Effector memory CD8-positive, alpha-beta T cell (primary cell): ENCODE data around the gene GSG1.

Experiments
- ATAC-seq: fragments of 150-1000 bp; cut with Tn5 transposase; replicated peaks from 2 replicates; pipeline ENCODE4 v1.10.0; 2021; ENCODE audit warnings: mild to moderate bottlenecking, moderate library complexity
- DNase-seq, 3 experiments: peaks; one replicate each; pipeline ENCODE4 v3.0.0; 2021
- H3K27ac Mint-ChIP-seq, 2 donors: one replicate each; pipeline ENCODE4 v1.8.0; 2022; ENCODE audit warnings: mild to moderate bottlenecking in 2 of 2, mixed read lengths in 2 of 2, moderate library complexity in 2 of 2
- H3K27me3 Mint-ChIP-seq, 2 donors: one replicate each; pipeline ENCODE4 v1.8.0; 2022; ENCODE audit warnings: mixed read lengths in 2 of 2
- H3K36me3 Mint-ChIP-seq: one replicate; pipeline ENCODE4 v1.8.0; 2022; ENCODE audit warnings: mild to moderate bottlenecking, moderate library complexity, mixed read lengths; ENCODE audit not compliant: insufficient read depth
- H3K4me1 Mint-ChIP-seq, 2 donors: one replicate each; pipeline ENCODE4 v1.8.0; 2022; ENCODE audit warnings: low read depth in 2 of 2, mixed read lengths in 2 of 2
- H3K4me3 Mint-ChIP-seq, 2 donors: one replicate each; pipeline ENCODE4 v1.8.0; 2022; ENCODE audit warnings: mild to moderate bottlenecking in 2 of 2, mixed read lengths in 2 of 2, moderate library complexity in 2 of 2
- H3K9me3 Mint-ChIP-seq, 2 donors: one replicate each; pipeline ENCODE4 v1.8.0; 2022; ENCODE audit warnings: mixed read lengths in 2 of 2
- total RNA-seq, 9 experiments: gene quantifications; one replicate each; lab custom pipeline; 2026; lab: John Stamatoyannopoulos, UW

GSG1 gene
- 0 to 0.03 (median 0) reads per million in 9 experiments for total RNA-seq

- Mint-ChIP-seq H3K4me1 (peaks cover 10 to 20% of the 10 kb centered on the region in 2 donors), H3K27me3 (peaks cover 2 to 4% of the 10 kb centered on the region in 2 donors), H3K4me3 (peak within 1 kb of the TSS; percentile 80 to 86), H3K36me3 (peaks cover 19% of the 10 kb centered on the region), H3K27ac (peak within 1 kb of the TSS; percentile 97 to 98), H3K9me3 (no peaks in the 10 kb centered on the region)
- ATAC-seq = no peak
- DNase-seq = no peak
These were observed at the start of gene GSG1 for GRCh38 chr12:13103391-13104033. TSS of gene GSG1 (minus strand) at chr12:13103667. CDS start at chr12:13103512, 155 bp downstream.

DNA sequence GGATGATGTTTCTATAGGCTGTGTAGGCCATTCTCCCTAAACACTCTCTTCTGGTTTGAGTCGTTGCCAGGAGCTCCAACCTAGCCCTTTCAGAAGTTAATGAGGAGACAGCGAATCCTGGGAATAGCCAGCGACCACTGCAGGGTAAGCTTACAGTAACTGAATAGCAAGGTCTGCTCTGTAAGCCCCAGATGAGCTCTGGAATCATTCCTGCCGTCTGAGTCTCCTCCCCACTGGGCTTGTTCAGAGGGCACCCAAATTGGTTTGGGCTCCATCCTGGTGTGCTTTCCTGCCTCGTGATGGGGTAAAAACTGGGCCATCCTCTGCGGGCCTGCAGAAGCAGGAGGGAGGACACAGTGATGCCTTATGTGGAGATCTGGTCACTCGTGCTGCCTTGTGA, 49.7 kb upstream of the GSG1 start:
- Mint-ChIP-seq H3K27me3 (peaks cover 0 to 14% of the 10 kb centered on the region in 2 donors), H3K4me3 (no peak overlapping the region), H3K27ac (no peak overlapping the region), H3K36me3 (no peaks in the 10 kb centered on the region), H3K9me3 (no peaks in the 10 kb centered on the region), H3K4me1 (no peaks in the 10 kb centered on the region)
- no peak for DNase-seq
- ATAC-seq = no peak

DNA sequence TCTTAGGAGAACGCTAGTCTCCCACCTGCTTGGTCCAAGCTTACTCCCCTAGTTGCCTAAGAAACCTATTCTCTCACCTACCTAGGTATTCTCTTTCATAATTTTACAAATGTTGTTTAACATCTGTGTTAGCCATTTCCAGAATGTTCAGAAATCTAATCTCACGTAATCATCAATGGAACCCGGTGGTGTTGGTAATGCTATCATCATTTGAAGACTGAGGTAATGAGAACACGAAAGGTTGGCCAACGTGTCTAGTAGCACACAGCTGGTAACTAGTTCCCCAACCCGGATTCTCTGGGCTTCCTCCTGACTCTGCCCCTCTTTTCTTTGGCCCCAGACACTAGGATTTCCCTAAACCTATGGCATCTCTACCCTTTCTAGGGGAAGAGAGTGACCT, 49.3 kb upstream of the GSG1 start:
- peaks cover 0 to 15% of the 10 kb centered on the region in 2 donors for H3K27me3 Mint-ChIP-seq
- H3K36me3 Mint-ChIP-seq = no peaks in the 10 kb centered on the region
- no peaks in the 10 kb centered on the region for H3K4me1 Mint-ChIP-seq
- H3K27ac Mint-ChIP-seq = no peak overlapping the region
- no peak for ATAC-seq
- no peak for DNase-seq
- no peaks in the 10 kb centered on the region for H3K9me3 Mint-ChIP-seq
- H3K4me3 Mint-ChIP-seq = no peak overlapping the region

DNA sequence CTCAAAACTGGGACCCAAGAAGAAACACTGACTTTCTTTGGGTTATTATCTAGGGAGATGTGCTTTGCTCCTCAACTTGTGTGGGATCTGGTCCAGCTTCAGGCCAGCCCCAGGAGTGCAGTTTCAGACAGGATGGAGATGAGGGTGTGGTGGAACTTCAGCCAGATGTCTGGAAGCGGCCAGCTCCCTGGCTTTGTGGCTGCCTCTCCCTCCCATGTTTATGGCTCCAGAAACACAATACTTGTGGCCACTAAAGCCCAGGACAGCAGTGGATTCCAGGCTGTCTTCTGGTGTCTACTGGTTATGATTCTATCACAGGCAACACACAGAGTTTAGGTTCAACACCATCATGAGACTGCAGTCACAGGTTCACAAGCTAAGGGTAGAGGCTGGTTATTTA, 48.8 kb upstream of the GSG1 start:
- no peaks in the 10 kb centered on the region for H3K4me1 Mint-ChIP-seq
- ATAC-seq (no peak), DNase-seq (no peak)
- no peaks in the 10 kb centered on the region for H3K9me3 Mint-ChIP-seq
- peaks cover 0 to 12% of the 10 kb centered on the region in 2 donors for H3K27me3 Mint-ChIP-seq
- H3K4me3 Mint-ChIP-seq = no peak overlapping the region
- no peaks in the 10 kb centered on the region for H3K36me3 Mint-ChIP-seq
- no peak overlapping the region for H3K27ac Mint-ChIP-seq

DNA sequence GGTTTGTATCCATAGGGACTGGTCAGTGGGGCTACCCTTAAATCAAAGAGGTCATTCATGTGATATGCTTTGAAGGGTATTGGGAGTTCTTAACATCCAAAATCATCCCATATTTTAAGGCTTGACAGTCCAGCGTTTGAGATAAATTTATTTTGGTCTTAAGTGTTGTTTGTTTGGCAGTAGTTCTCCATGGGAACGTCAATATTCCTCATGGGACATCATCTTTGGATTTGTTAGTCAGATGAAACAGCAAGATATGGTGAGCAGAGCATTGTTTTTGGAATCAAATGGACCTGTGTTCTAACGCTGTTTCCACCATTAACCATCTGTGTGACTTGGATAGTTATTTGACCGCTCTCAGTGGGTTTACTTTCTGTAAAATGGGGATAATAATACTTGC, 45.9 kb upstream of the GSG1 start:
- ATAC-seq (no peak), DNase-seq (no peak)
- no peak overlapping the region for H3K27ac Mint-ChIP-seq
- peaks cover 0 to 12% of the 10 kb centered on the region in 2 donors for H3K27me3 Mint-ChIP-seq
- H3K9me3 Mint-ChIP-seq = no peaks in the 10 kb centered on the region
- H3K36me3 Mint-ChIP-seq = no peaks in the 10 kb centered on the region
- H3K4me3 Mint-ChIP-seq = no peak overlapping the region
- peaks cover 6 to 7% of the 10 kb centered on the region in 2 donors for H3K4me1 Mint-ChIP-seq

- DNase-seq = no peak
- H3K36me3 Mint-ChIP-seq = no peaks in the 10 kb centered on the region
- no peak for ATAC-seq
- no peak overlapping the region for H3K27ac Mint-ChIP-seq
- H3K9me3 Mint-ChIP-seq = no peaks in the 10 kb centered on the region
- H3K4me3 Mint-ChIP-seq = no peak overlapping the region
- peaks cover 0 to 12% of the 10 kb centered on the region in 2 donors for H3K27me3 Mint-ChIP-seq
- H3K4me1 Mint-ChIP-seq = peaks cover 7 to 13% of the 10 kb centered on the region in 2 donors
These were observed 45.0 kb upstream of the GSG1 start for GRCh38 chr12:13148485-13148847.

DNA sequence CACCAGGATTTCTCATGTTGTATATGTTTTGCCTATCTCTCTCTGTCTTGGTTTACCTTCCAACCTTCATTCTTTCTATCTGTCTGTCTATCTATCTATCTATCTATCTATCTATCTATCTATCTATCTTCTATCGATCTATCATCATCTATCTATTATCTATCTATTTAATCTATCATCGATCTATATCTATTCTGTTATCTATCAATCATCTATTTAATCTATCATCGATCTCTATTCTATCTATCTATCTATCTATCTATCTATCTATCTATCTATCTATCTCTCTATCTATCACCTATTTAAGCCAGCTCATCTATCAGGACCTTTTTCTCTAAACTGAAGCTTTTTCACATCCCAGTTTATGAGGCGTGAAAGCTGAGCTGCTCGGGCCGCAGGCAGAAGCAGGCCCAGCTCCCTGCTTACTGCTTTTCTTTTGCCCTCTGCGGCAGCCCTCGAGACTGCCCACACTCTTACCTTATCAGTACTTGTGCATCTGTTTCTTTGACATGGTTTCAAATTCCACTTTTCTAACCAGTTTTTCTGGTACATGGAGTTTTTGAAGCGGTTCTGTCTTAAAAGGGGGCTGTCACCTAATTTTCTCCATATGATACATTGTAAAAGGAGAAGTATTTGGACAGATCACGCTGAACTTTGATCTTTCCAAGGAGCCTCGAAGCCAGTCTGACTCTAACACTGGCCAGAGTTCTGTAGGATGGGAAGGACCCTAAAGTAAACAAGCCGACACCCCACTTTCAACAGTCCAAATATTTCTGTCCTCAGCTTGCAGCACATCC, 44.4 kb upstream of the GSG1 start:
- DNase-seq (no peak), ATAC-seq (no peak)
- Mint-ChIP-seq H3K4me3 (no peak overlapping the region), H3K4me1 (peaks cover 7 to 13% of the 10 kb centered on the region in 2 donors), H3K36me3 (no peaks in the 10 kb centered on the region), H3K27me3 (peaks cover 0 to 12% of the 10 kb centered on the region in 2 donors), H3K27ac (no peak overlapping the region), H3K9me3 (no peaks in the 10 kb centered on the region)

DNA sequence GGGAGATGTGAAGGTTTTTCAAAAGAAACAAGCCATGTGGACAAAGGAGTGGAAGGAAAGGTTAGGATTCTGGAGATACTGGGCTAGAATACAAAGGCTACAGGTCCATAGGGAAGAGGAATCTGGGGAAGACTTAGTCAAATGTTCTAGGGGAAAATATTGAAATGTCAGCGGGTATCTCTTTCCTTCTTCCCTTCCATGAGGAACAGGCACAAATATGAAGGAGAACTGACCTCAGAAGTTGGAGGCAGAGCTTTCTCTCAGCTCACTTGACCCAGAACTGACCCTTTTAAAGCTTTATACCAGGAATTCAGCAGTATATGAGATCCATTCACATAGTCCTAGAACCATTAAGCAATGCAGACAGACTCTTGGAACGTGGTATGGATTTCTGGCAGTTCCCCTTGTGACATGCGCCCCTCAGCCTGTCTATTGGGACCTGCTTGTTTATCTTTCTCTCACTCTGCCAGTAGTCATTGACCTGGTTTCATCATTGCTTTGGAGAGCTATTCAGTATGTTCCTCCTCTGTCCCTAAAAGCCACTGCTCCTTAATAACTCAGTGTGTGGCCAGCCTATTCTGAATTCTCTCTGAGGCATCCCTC, 43.0 kb upstream of the GSG1 start:
- H3K4me3 Mint-ChIP-seq = no peak overlapping the region

DNA sequence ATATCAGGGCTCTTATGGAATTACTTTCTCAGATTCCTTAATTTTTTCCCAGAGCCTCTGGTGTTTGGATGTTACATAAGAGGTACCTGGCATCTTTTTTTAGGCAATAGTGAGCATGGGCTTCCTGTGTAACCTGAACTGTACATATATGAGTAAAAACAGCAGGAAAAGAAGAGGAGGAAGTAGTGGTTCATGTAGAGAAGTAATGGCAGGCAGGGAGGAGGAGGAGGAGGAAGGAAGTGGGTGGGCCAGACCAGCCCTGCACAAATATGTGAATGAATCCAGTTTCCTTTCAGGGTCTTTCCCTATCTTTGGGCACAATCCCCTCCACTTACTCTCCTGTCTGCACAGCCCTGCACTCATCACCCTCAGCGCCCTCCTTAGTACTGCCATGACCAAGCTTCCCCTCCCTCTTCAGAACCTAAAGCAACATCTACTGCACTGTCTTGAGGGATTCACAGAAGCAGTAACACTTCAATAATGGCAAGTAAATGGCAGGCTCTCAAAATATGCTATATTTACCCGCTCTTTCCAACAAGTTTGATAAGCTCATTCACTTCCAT, 40.9 kb upstream of the GSG1 start:
- Mint-ChIP-seq H3K27ac (no peak overlapping the region), H3K9me3 (no peaks in the 10 kb centered on the region), H3K4me1 (peaks cover 7 to 13% of the 10 kb centered on the region in 2 donors), H3K36me3 (no peaks in the 10 kb centered on the region), H3K4me3 (no peak overlapping the region), H3K27me3 (peaks cover 0 to 6% of the 10 kb centered on the region in 2 donors)
- DNase-seq (no peak), ATAC-seq (no peak)

More for the DNA sequence above, 43.0 kb upstream of the GSG1 start:
- Mint-ChIP-seq H3K27ac (no peak overlapping the region), H3K9me3 (no peaks in the 10 kb centered on the region), H3K36me3 (no peaks in the 10 kb centered on the region), H3K27me3 (peaks cover 0 to 12% of the 10 kb centered on the region in 2 donors), H3K4me1 (peaks cover 7 to 13% of the 10 kb centered on the region in 2 donors)
- ATAC-seq (no peak), DNase-seq (no peak)

GRCh38 chr12:13142747-13143146, 39.3 kb upstream of the GSG1 start:
- H3K4me1 Mint-ChIP-seq = peaks cover 7 to 13% of the 10 kb centered on the region in 2 donors
- H3K27ac Mint-ChIP-seq = no peak overlapping the region
- H3K27me3 Mint-ChIP-seq = peaks cover 0 to under 1% of the 10 kb centered on the region in 2 donors
- DNase-seq = no peak
- H3K4me3 Mint-ChIP-seq = no peak overlapping the region
- no peaks in the 10 kb centered on the region for H3K9me3 Mint-ChIP-seq
- no peaks in the 10 kb centered on the region for H3K36me3 Mint-ChIP-seq
- no peak for ATAC-seq

DNA sequence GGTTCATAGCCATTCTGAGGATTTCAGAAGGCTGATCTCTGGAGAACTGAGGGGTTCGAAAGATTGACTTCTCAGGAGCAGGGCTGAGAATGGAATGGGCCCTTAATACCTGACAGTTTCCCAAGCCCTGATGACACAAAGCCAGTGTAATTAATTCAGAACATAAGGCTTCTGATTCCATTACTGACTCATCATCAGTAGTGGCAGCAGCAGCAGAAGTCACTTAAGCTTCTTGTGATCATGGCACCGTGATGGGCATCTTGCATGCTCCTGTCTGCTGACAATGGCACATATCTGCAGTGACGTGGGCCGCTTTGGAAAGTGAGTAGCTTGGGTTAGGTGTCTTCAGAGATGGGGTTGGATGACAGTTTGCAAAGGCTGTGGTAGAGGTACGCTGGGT, 38.2 kb upstream of the GSG1 start:
- no peak for ATAC-seq
- Mint-ChIP-seq H3K4me3 (no peak overlapping the region), H3K27me3 (no peaks in the 10 kb centered on the region), H3K4me1 (peaks cover 7 to 13% of the 10 kb centered on the region in 2 donors), H3K9me3 (no peaks in the 10 kb centered on the region), H3K27ac (no peak overlapping the region), H3K36me3 (no peaks in the 10 kb centered on the region)
- DNase-seq = no peak

DNA sequence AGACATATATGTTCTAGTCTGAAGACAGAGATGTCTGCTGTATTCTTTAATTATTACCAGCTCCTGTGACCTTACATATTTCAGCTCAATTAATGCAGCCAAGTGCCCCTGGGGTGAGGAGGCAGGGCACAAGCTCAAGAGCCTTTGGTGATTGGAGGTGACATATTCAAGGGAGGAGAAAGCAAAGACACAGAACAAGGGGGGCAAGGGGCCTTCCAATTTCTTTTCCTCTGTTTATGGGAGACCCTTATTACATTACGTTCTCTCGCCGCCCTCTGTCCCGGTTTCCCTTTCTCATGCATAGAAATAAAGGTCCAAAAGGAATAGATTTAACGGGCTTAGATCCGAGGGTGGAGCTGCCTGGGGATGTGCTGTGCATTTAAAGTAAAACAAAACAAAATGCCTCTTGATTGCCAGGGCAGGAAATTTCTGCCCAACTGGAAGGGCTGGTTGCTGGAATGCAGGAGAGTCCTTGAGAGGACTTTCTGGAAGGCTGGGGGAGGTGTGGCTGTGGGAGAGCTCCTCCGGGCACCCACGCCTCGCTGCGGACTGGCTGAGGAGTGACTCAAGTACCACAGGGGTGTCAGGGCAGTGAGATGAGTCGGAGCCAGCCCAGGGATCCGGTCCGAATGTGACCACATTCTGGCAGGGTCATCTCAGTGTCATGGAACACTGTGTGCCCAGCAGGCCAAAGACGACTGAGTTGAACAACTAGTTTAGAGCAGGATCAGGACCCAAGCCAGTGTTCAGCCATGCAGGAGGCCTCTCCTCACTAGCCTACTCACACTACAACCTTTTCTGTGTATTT, 32.1 kb upstream of the GSG1 start:
- no peak for ATAC-seq
- Mint-ChIP-seq H3K9me3 (no peaks in the 10 kb centered on the region), H3K27ac (no peak overlapping the region), H3K27me3 (peaks cover 30 to 42% of the 10 kb centered on the region in 2 donors), H3K4me3 (no peak overlapping the region), H3K36me3 (no peaks in the 10 kb centered on the region), H3K4me1 (no peaks in the 10 kb centered on the region)
- DNase-seq = no peak

- no peak for ATAC-seq
- H3K9me3 Mint-ChIP-seq = no peaks in the 10 kb centered on the region
- H3K36me3 Mint-ChIP-seq = no peaks in the 10 kb centered on the region
- no peak overlapping the region for H3K4me3 Mint-ChIP-seq
- no peak overlapping the region for H3K27ac Mint-ChIP-seq
- no peak for DNase-seq
- no peaks in the 10 kb centered on the region for H3K4me1 Mint-ChIP-seq
- peaks cover 41 to 56% of the 10 kb centered on the region in 2 donors for H3K27me3 Mint-ChIP-seq
These were observed 30.4 kb upstream of the GSG1 start for GRCh38 chr12:13133886-13134285.
